ENCODE data around the gene SALL1.

The SALL1 gene

DNA sequence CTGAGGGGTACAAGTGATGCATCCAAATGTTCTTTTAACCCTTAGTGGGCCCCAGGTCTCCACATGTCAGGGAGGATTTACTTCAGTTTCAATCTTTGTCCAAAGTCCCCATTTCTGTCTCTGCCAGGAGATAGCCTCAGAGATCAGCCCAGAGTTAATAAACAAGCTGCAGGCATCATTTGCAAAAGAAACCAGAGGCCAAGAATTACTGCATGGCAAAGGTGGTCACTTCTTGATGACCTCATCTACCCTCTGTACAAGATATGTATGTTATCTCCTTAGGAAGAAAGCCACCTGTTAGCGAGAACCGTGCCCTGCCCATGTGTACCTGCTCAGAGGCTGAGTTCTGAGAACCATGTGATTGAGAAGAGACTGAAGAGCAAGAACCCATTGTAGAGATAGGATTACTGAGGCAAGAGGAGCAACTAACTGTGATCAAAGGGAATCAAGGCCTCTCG, 40.3 kb downstream of the SALL1 start:
- TF ChIP-seq, protein P1, sequence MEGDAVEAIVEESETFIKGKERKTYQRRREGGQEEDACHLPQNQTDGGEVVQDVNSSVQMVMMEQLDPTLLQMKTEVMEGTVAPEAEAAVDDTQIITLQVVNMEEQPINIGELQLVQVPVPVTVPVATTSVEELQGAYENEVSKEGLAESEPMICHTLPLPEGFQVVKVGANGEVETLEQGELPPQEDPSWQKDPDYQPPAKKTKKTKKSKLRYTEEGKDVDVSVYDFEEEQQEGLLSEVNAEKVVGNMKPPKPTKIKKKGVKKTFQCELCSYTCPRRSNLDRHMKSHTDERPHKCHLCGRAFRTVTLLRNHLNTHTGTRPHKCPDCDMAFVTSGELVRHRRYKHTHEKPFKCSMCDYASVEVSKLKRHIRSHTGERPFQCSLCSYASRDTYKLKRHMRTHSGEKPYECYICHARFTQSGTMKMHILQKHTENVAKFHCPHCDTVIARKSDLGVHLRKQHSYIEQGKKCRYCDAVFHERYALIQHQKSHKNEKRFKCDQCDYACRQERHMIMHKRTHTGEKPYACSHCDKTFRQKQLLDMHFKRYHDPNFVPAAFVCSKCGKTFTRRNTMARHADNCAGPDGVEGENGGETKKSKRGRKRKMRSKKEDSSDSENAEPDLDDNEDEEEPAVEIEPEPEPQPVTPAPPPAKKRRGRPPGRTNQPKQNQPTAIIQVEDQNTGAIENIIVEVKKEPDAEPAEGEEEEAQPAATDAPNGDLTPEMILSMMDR (conservative IDR thresholded peaks at IDR 0.05) = no peak
- no peak overlapping the region for H3K27ac ChIP-seq

GRCh38 chr16:51109173-51109572, 41.9 kb downstream of the SALL1 start:
- TF ChIP-seq, protein P1 (conservative IDR thresholded peaks at IDR 0.05) = no peak
- H3K27ac ChIP-seq = no peak overlapping the region

- TF ChIP-seq, protein P1 (conservative IDR thresholded peaks at IDR 0.05) = no peak
- H3K27ac ChIP-seq = no peak overlapping the region
Measured at GRCh38 chr16:51107742-51108141, 43.3 kb downstream of the SALL1 start.

DNA sequence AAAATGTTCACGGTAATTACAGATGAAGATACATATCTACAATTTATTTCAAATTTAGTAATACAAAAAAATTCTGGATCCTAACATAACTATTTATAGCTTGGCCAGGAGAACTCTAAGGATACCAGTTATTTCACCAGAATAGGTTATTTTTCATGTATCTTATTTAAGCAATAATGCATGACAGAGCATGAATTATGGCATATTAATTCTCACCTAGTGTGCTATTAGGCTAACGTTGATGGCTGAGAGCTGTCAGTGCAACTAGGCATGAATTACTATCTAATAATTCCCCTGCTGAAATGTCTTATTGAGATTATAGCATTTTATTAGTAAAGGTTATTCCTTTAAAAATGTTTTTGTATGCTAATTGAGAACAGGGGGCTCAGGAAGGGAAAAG, 44.5 kb downstream of the SALL1 start:
- no peak overlapping the region for H3K27ac ChIP-seq
- TF ChIP-seq, protein P1 (conservative IDR thresholded peaks at IDR 0.05) = no peak

DNA sequence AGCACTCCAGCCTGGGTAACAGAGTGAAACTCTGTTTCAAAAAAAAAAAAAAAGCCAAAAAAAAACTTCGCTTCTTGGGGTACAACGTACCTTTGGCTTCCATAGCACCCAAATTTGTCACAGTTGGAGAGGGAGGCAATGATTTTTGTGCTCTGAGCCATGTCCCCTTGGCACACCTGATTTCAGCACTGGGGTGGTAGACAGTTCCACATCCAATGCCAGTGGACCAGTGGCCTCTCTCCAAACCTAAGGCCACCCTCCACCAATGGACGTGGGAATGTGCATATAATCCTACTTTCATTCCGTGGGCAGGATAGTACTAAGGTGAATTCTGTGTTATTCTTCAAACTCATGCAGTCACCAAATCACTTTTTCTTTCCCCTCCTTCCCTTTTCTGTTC, 47.5 kb downstream of the SALL1 start:
- no peak overlapping the region for H3K27ac ChIP-seq
- TF ChIP-seq, protein P1 (conservative IDR thresholded peaks at IDR 0.05) = no peak

DNA sequence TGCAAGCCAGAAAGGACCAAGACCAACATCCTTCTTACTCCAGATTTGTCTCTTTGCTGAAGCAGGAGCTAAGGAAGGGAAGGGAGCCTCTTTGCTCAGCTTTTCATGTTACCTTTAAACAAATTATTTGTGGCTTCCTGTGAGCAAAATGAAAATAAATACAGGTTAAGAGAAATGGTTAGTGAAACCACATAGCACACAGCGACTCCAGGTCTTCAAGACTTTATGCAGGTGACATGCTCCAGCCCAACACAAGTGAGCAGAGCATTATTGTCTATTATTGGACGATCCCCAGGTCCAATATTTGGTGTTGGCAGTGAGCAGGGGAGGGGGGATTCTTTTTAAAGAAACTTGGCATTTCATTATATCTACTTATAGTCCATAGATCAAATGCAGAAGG, 53.3 kb downstream of the SALL1 start:
- TF ChIP-seq, protein P1 (conservative IDR thresholded peaks at IDR 0.05) = no peak

DNA sequence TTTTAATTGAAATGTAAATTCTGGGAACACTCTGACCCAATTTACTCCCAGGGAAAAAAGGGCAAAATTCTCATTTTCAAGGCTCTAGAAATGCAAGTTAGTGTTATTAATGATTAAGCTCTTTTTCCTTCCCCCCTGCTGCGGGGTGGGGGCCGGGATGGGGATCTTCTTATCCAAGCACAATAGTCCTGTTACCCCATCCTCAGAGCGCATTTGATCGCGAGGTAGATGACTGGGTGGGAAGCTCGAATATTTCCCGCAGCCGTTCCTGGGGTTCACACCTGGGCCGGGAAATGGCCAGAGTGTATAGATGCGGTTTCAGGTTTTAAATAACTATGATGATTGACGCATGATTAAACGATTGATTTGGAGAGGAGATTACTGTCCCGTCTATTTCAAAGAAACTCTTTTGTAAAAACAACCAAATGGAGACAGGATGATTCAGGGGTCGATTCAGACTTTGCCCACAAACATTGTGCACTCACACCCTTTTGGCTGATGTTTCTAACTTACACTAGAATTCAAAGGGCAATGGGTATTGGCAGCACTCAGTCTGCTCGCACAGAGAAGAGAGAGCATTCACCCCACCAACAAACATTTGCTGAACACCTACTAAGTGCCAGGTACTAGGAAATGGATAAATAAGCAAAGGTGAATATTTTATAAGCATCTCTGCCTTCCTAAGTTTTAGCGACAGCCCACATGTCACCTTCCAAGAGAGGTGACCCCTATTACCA, 55.0 kb downstream of the SALL1 start:
- TF ChIP-seq, protein P1 (conservative IDR thresholded peaks at IDR 0.05) = no peak
- no peak overlapping the region for H3K27ac ChIP-seq

More for the DNA sequence above, 53.3 kb downstream of the SALL1 start:
- no peak overlapping the region for H3K27ac ChIP-seq
